Ishikawa (cell line): Measurements from ENCODE around the gene CDH23.
A peak's percentile ranks its signal among the peaks of the same experiment; 100 is the strongest.

ENCODE experiments used
- CEBPB ChIP-seq: IDR thresholded peaks from 2 replicates; pipeline ENCODE4 v1.6.1; 2012
- CREB1 ChIP-seq: IDR thresholded peaks from 2 replicates; pipeline ENCODE4 v1.6.1; 2012; ENCODE audit warnings: low read depth
- EGR1 ChIP-seq: IDR thresholded peaks from 2 replicates; pipeline ENCODE4 v1.6.1; 2012
- EP300 ChIP-seq: IDR thresholded peaks from 2 replicates; pipeline ENCODE4 v1.6.1; 2012; ENCODE audit warnings: borderline replicate concordance
- FOXM1 ChIP-seq: IDR thresholded peaks from 2 replicates; pipeline ENCODE4 v1.6.1; 2012; ENCODE audit warnings: low read depth, borderline replicate concordance
- NFIC ChIP-seq: IDR thresholded peaks from 2 replicates; pipeline ENCODE4 v1.6.1; 2012
- RAD21 ChIP-seq: IDR thresholded peaks from 2 replicates; pipeline ENCODE4 v1.6.1; 2012; ENCODE audit warnings: low read depth
- TAF1 ChIP-seq: IDR thresholded peaks from 2 replicates; pipeline ENCODE4 v1.6.1; 2012; ENCODE audit warnings: low read depth, mild to moderate bottlenecking
- TCF12 ChIP-seq: IDR thresholded peaks from 2 replicates; pipeline ENCODE4 v1.6.1; 2012; ENCODE audit warnings: low read depth
- TEAD4 ChIP-seq: IDR thresholded peaks from 2 replicates; pipeline ENCODE4 v1.6.1; 2012
- YY1 ChIP-seq: IDR thresholded peaks from 2 replicates; pipeline ENCODE4 v1.6.1; 2012; ENCODE audit warnings: low read depth
- ZBTB7A ChIP-seq: IDR thresholded peaks from 2 replicates; pipeline ENCODE4 v1.6.1; 2012; ENCODE audit warnings: low read depth
- TF ChIP-seq, protein P1 (sequence below): IDR thresholded peaks from 2 replicates; pipeline ENCODE4 v1.6.1; 2012; ENCODE audit warnings: low read depth, mild to moderate bottlenecking
- TF ChIP-seq, protein P2 (sequence below): IDR thresholded peaks from 2 replicates; pipeline ENCODE4 v1.6.1; 2012
- TF ChIP-seq, protein P3 (sequence below): IDR thresholded peaks from 2 replicates; pipeline ENCODE4 v1.6.1; 2012

Gene CDH23

DNA sequence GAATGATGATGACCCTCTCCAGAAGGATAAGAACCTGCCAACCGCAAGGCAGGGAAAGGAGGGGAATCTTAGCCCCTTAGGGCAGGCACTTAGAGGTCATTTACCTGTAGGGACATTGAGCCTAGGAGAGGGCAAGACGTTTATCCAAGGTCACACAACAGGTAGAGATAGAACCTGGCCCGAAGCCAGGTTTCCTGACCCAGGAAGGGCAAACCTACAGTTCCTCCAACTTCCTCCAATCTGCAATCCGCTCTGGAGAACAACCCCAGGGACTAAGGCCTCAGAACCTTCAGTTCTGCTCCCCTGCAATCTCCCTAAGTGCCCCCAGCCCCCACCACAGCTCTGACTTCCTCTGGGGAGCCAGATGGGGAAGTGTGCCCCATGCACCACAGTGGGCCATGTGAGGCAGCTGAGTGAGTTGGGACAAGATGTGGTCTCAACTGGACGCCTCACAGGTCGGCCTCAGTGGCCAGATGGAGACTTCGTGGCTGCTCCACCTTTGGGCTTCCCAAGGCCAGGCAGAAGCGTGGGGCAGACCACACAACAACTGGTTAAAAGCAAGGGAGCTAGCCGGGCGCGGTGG, 455.7 kb downstream of the CDH23 start:
- no peak for TF ChIP-seq CEBPB
- no peak for TF ChIP-seq TAF1
- no peak for TF ChIP-seq CREB1
- TF ChIP-seq TCF12, result no peak
- no peak for TF ChIP-seq FOXM1
- TF ChIP-seq NFIC, result no peak

- TF ChIP-seq EP300 (no peak), FOXM1 (no peak)
- TF ChIP-seq, protein P1, sequence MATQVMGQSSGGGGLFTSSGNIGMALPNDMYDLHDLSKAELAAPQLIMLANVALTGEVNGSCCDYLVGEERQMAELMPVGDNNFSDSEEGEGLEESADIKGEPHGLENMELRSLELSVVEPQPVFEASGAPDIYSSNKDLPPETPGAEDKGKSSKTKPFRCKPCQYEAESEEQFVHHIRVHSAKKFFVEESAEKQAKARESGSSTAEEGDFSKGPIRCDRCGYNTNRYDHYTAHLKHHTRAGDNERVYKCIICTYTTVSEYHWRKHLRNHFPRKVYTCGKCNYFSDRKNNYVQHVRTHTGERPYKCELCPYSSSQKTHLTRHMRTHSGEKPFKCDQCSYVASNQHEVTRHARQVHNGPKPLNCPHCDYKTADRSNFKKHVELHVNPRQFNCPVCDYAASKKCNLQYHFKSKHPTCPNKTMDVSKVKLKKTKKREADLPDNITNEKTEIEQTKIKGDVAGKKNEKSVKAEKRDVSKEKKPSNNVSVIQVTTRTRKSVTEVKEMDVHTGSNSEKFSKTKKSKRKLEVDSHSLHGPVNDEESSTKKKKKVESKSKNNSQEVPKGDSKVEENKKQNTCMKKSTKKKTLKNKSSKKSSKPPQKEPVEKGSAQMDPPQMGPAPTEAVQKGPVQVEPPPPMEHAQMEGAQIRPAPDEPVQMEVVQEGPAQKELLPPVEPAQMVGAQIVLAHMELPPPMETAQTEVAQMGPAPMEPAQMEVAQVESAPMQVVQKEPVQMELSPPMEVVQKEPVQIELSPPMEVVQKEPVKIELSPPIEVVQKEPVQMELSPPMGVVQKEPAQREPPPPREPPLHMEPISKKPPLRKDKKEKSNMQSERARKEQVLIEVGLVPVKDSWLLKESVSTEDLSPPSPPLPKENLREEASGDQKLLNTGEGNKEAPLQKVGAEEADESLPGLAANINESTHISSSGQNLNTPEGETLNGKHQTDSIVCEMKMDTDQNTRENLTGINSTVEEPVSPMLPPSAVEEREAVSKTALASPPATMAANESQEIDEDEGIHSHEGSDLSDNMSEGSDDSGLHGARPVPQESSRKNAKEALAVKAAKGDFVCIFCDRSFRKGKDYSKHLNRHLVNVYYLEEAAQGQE, result 0 out of 2 replicates have a peak, but pooled peaks have one; percentile 36
Measured at GRCh38 chr10:71854031-71854430, 457.3 kb downstream of the CDH23 start.

DNA sequence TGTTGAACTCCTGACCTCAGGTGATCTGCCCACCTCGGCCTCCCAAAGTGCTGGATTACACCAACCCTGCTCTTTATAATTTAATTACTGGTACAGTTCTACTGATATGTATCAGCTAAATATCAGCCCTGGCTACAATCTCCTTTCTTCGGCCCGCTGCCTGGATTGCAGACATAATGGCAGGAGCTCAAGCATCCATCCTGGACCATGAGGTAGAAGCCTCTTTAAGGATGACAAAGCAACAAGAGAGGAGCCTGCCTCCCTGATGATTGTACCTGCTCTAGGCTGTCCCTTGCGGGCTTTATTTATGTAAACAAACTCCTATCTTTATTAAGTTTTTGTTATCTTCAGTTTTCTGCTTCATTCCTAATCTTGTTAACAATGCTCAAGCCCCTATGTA, 459.9 kb downstream of the CDH23 start:
- no peak for TF ChIP-seq YY1
- no peak for TF ChIP-seq CEBPB
- TF ChIP-seq TCF12, result no peak
- TF ChIP-seq, protein P2, sequence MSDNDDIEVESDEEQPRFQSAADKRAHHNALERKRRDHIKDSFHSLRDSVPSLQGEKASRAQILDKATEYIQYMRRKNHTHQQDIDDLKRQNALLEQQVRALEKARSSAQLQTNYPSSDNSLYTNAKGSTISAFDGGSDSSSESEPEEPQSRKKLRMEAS, result no peak
- no peak for TF ChIP-seq TEAD4
- no peak for TF ChIP-seq CREB1
- TF ChIP-seq RAD21, result no peak
- no peak for TF ChIP-seq FOXM1
- TF ChIP-seq, protein P3, sequence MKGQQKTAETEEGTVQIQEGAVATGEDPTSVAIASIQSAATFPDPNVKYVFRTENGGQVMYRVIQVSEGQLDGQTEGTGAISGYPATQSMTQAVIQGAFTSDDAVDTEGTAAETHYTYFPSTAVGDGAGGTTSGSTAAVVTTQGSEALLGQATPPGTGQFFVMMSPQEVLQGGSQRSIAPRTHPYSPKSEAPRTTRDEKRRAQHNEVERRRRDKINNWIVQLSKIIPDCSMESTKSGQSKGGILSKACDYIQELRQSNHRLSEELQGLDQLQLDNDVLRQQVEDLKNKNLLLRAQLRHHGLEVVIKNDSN, result no peak
- TF ChIP-seq, protein P1, result no peak
- TF ChIP-seq ZBTB7A, result no peak
- no peak for TF ChIP-seq EGR1

DNA sequence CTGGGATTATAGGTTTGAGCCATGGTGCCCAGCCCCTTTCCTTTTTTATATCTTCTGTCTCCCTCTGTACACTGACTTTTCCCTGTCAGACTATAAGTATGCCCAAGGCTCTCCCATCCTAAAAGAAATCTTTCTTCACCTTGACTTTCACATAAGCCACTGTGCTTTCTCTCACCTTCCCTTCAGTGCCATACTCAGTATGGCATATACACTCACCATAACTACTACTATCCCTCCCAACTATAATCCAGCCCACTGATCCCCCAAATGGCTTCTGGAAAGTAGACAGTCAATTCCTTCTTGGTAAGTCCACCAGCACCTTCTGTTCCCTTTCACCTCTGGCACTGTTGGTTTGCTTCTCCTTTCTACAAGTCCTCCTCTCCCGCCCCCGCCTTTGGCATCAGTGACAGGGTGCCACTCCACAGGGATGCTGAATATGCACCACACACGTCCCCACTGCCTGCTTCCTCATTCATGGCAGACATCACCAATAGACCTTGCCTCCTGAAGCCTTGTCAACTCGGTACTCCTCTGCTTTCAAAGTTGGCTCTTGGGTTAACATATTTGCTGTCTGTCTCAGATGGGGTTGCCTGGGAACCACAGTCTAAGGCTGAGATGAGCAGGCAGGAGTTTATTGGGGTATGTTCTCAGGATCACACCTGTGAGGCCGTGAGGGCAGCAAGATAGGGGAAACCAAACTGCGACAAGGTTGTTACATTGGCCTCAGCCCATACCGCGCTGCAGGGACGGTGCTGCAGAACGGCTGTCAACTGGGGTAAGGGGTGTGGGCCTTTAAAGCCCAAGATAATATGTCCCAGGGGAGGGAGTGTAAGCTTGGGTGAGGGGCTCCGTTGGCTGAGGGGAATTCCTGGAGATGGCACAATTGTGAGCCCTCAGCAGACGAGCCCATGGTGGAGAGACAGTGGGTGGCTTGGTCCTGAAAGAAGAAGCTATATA, 461.5 kb downstream of the CDH23 start:
- TF ChIP-seq CREB1 (no peak), RAD21 (no peak), ZBTB7A (no peak), TEAD4 (no peak), EP300 (no peak)
- TF ChIP-seq, protein P2, result no peak
- TF ChIP-seq, protein P1, result no peak

GRCh38 chr10:71860243-71861029, 463.7 kb downstream of the CDH23 start:
- TF ChIP-seq, protein P1, result no peak
- TF ChIP-seq YY1 (no peak), NFIC (peak; percentile 82), TEAD4 (no peak), TCF12 (peak; percentile 80), CREB1 (no peak), CEBPB (no peak; the same call in 1 of the 2 replicates), RAD21 (no peak), ZBTB7A (no peak; the same call in 1 of the 2 replicates), FOXM1 (no peak), TAF1 (no peak), EGR1 (no peak), EP300 (peak; percentile 57; the same call in 1 of the 2 replicates)
- TF ChIP-seq, protein P2, result peak; percentile 68
- TF ChIP-seq, protein P3, result peak; percentile 32; the same call in 1 of the 2 replicates
